CD4-positive, alpha-beta T cell (primary cell): ENCODE data around the gene MRPS18A. TPM values are rescaled to one million over a fixed set of nuclear protein-coding genes. Genes with fewer than 3 reads are reported as not detected.
A peak's percentile ranks its signal among the peaks of the same experiment; 100 is the strongest.

ENCODE experiments used
- ATAC-seq: fragments of 200-7000 bp; cut with Tn5 transposase; one replicate; pipeline ENCODE4 v1.10.0; 2022; ENCODE audit warnings: mild to moderate bottlenecking; ENCODE audit not compliant: poor library complexity
- CTCF ChIA-PET: fragments of 350-600 bp; sonication (Branson Sonifier 250); formaldehyde crosslinking; loops from one replicate; lab custom pipeline; 2021; ENCODE audit warnings: antibody characterized with exemption, inconsistent platforms; lab: Charles Lee
- POLR2A ChIA-PET: fragments of 350-600 bp; sonication (Branson Sonifier 250); formaldehyde crosslinking; loops from one replicate; lab custom pipeline; 2021; ENCODE audit warnings: antibody characterized with exemption, inconsistent platforms; lab: Charles Lee
- DNase-seq, 14 experiments: peaks; one replicate each; pipeline ENCODE4 v3.0.0-alpha.2; 2013 to 2020; ENCODE audit warnings: mixed read lengths in 2 of 14
- H3K27ac ChIP-seq, 2 donors: one replicate each; pipeline versions ENCODE4 v1.5.1 to v1.7.0; 2013; ENCODE audit warnings: low read length in 2 of 2, low read depth in 1 of 2, mild to moderate bottlenecking in 1 of 2
- H3K27me3 ChIP-seq, 2 experiments: 1 replicate in 1 of 2; 2 replicates in 1 of 2; pipeline versions ENCODE4 v1.6.1 to v1.7.0; 2013; ENCODE audit warnings: low read length in 2 of 2, control low read depth in 1 of 2, mild to moderate bottlenecking in 1 of 2, moderate library complexity in 1 of 2; ENCODE audit not compliant: insufficient read depth in 2 of 2, control insufficient read depth in 1 of 2
- H3K36me3 ChIP-seq: one replicate; pipeline ENCODE4 v1.6.1; 2013; ENCODE audit warnings: low read length, control low read depth; ENCODE audit not compliant: insufficient read depth
- H3K4me1 ChIP-seq: one replicate; pipeline ENCODE4 v1.6.1; 2013; ENCODE audit warnings: low read length, control low read depth; ENCODE audit not compliant: insufficient read depth
- H3K4me3 ChIP-seq: one replicate; pipeline ENCODE4 v1.5.1; 2013; ENCODE audit warnings: mild to moderate bottlenecking, low read length, moderate library complexity
- H3K9me3 ChIP-seq, 2 experiments: 1 replicate in 1 of 2; 2 replicates in 1 of 2; pipeline versions ENCODE4 v1.6.1 to v1.7.0; 2013; ENCODE audit warnings: low read length in 2 of 2, mild to moderate bottlenecking in 2 of 2, control low read depth in 1 of 2, moderate library complexity in 1 of 2; ENCODE audit not compliant: control insufficient read depth in 1 of 2, insufficient read depth in 1 of 2
- H3K27ac Mint-ChIP-seq: one replicate; pipeline ENCODE4 v1.8.0; 2020; ENCODE audit warnings: mixed read lengths
- H3K27me3 Mint-ChIP-seq: one replicate; pipeline ENCODE4 v1.8.0; 2021; ENCODE audit warnings: mixed read lengths
- H3K36me3 Mint-ChIP-seq: one replicate; pipeline ENCODE4 v1.8.0; 2021; ENCODE audit warnings: low read depth, mixed read lengths
- H3K4me1 Mint-ChIP-seq: one replicate; pipeline ENCODE4 v1.8.0; 2021; ENCODE audit warnings: low read depth, mixed read lengths
- H3K4me3 Mint-ChIP-seq: one replicate; pipeline ENCODE4 v1.8.0; 2020; ENCODE audit warnings: mild to moderate bottlenecking, mixed read lengths
- H3K9me3 Mint-ChIP-seq: one replicate; pipeline ENCODE4 v1.8.0; 2020; ENCODE audit warnings: mixed read lengths
- intact Hi-C, 2 experiments: fragments of 100-400 bp; cut with DNase I in 1 of 2; cut with micrococcal nuclease in 1 of 2; formaldehyde crosslinking; loops; one replicate each; pipeline versions ENCODE4 v1.15.1 to v1.9.0; 2023 to 2025; cut with DNase I, micrococcal nuclease
- total RNA-seq, 174 experiments: library from RNA in 2 of 174; stranded (reverse) in 2 of 174; gene quantifications; one replicate each; pipeline ENCODE4 v1.2.3 and lab custom pipeline; 2021 to 2026
- TF ChIP-seq, protein P1 (sequence below): fragments of 200-600 bp; IDR thresholded peaks from one replicate; pipeline ENCODE4 v1.8.0; 2022; ENCODE audit warnings: antibody characterized with exemption, mild to moderate bottlenecking

Gene MRPS18A
- total RNA-seq, 2 experiments from 2014 or later: 26.1 to 27.7 TPM

DNA sequence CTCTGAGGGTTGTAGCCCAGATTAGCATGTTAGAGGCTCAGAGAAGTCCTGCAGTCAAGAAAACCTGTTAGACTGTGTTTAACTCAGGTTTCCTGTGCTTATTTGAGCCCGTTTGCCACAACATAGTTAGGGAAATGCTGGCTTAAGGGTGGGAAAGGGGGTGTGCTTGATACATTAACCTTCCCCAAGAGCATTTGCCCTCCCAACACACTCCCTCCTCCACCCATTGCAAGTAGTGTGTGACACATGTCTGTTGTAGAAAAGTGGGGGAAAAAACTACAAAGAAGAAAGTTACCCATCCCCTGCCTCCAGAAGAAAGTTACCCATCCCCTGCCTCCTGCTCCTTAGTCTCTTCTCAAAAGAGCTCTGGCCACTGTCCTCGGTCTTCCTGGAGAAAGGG lies 36.8 kb upstream of the MRPS18A start:
- Histone ChIP-seq H3K9me3 (no peaks in the 10 kb centered on the region), H3K4me1 (peaks cover 28% of the 10 kb centered on the region), H3K27me3 (no peaks in the 10 kb centered on the region), H3K27ac (no peak overlapping the region), H3K4me3 (no peak overlapping the region), H3K36me3 (no peaks in the 10 kb centered on the region)
- H3K36me3 Mint-ChIP-seq: no peaks in the 10 kb centered on the region
- ChIA-PET POLR2A (interaction anchor here (0.9 to 1.3 kb wide), 5 partner anchors 45 to 542 kb away, joined by 3 to 15 read pairs (median 4); partner anchors contain the start of genes CUL9 and HSP90AB1), CTCF (interaction anchor here (0.8 to 1.6 kb wide), 3 partner anchors 45 to 372 kb away, joined by 3 to 8 read pairs (median 5); no protein-coding TSS in a partner anchor)
- no peaks in the 10 kb centered on the region for H3K27me3 Mint-ChIP-seq
- peak overlapping the region; percentile 85 for H3K27ac Mint-ChIP-seq
- DNase-seq (no peak), ATAC-seq (no peak)
- no peak overlapping the region for H3K4me3 Mint-ChIP-seq
- peaks cover 30% of the 10 kb centered on the region for H3K4me1 Mint-ChIP-seq
- TF ChIP-seq, protein P1, sequence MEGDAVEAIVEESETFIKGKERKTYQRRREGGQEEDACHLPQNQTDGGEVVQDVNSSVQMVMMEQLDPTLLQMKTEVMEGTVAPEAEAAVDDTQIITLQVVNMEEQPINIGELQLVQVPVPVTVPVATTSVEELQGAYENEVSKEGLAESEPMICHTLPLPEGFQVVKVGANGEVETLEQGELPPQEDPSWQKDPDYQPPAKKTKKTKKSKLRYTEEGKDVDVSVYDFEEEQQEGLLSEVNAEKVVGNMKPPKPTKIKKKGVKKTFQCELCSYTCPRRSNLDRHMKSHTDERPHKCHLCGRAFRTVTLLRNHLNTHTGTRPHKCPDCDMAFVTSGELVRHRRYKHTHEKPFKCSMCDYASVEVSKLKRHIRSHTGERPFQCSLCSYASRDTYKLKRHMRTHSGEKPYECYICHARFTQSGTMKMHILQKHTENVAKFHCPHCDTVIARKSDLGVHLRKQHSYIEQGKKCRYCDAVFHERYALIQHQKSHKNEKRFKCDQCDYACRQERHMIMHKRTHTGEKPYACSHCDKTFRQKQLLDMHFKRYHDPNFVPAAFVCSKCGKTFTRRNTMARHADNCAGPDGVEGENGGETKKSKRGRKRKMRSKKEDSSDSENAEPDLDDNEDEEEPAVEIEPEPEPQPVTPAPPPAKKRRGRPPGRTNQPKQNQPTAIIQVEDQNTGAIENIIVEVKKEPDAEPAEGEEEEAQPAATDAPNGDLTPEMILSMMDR: no peak
- intact Hi-C loops: loop anchor here (1.0 to 5.0 kb wide), 4 partner anchors 48 to 355 kb away; no protein-coding TSS in a partner anchor
- H3K9me3 Mint-ChIP-seq: no peaks in the 10 kb centered on the region

GRCh38 chr6:43723737-43724295 lies 36.2 kb upstream of the MRPS18A start:
- CTCF ChIA-PET: interaction anchor here (1.3 to 1.6 kb wide), 2 partner anchors 45 to 355 kb away, joined by 5 to 8 read pairs; no protein-coding TSS in a partner anchor
- DNase-seq (peak; percentile 43 to 85 (median 58)), ATAC-seq (peak; percentile 68)
- POLR2A ChIA-PET: interaction anchor here (1.0 kb wide), 1 partner anchor 45 kb away, joined by 4 read pairs; no protein-coding TSS in a partner anchor
- Histone ChIP-seq H3K4me1 (peaks cover 28% of the 10 kb centered on the region), H3K4me3 (no peak overlapping the region), H3K36me3 (no peaks in the 10 kb centered on the region), H3K27ac (no peak overlapping the region), H3K27me3 (no peaks in the 10 kb centered on the region), H3K9me3 (no peaks in the 10 kb centered on the region)
- TF ChIP-seq, protein P1: peak; percentile 72
- intact Hi-C loops: loop anchor here (1.0 to 5.0 kb wide), 4 partner anchors 49 to 355 kb away; no protein-coding TSS in a partner anchor
- no peaks in the 10 kb centered on the region for H3K9me3 Mint-ChIP-seq
- H3K27ac Mint-ChIP-seq: peak overlapping the region; percentile 85
- H3K36me3 Mint-ChIP-seq: no peaks in the 10 kb centered on the region
- H3K4me3 Mint-ChIP-seq: no peak overlapping the region
- H3K4me1 Mint-ChIP-seq: peaks cover 30% of the 10 kb centered on the region
- H3K27me3 Mint-ChIP-seq: no peaks in the 10 kb centered on the region

DNA sequence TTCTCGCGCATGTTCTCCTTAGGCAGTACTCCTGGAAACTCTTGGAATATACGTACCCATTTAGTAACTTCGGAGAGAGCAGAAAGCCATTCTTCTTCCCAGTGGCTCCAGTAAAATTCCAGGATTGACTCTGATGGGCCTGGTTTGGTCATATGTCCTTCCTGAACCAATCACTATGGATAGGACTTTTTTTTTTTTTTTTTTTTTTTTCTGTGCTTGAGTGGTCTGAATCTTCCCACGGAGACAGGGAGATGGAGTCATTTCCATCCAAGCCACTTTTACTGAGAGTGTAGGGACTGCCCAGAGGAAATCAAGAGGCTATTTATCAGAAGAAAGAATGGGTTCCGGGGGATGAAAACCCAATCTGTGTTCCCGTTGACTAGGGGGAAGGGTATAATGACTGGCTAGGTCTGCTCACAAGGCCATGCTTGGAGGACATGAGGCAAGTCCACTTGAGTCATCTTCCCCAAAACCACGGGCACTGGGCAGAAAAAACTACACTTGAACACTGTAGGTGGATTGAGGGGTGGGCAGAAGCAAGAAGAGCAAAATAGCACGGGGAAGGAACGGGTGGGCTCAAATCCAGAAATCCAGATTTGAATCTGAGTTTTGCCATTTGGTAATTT lies 35.4 kb upstream of the MRPS18A start:
- no peaks in the 10 kb centered on the region for H3K36me3 Mint-ChIP-seq
- H3K27me3 Mint-ChIP-seq: no peaks in the 10 kb centered on the region
- peaks cover 30% of the 10 kb centered on the region for H3K4me1 Mint-ChIP-seq
- Histone ChIP-seq H3K36me3 (no peaks in the 10 kb centered on the region), H3K27ac (no peak overlapping the region), H3K9me3 (no peaks in the 10 kb centered on the region), H3K27me3 (no peaks in the 10 kb centered on the region), H3K4me1 (peaks cover 28% of the 10 kb centered on the region), H3K4me3 (no peak overlapping the region)
- no peak overlapping the region for H3K4me3 Mint-ChIP-seq
- CTCF ChIA-PET: interaction anchor here (1.1 kb wide), 1 partner anchor 47 kb away, joined by 3 read pairs; the partner anchor contains the start of gene VEGFA
- intact Hi-C loops: loop anchor here (1.0 to 5.0 kb wide), 3 partner anchors 114 to 356 kb away; no protein-coding TSS in a partner anchor
- DNase-seq (peak in 2 of 14 experiments; percentile 32 to 51), ATAC-seq (no peak)
- TF ChIP-seq, protein P1: no peak
- no peak overlapping the region for H3K27ac Mint-ChIP-seq
- POLR2A ChIA-PET: no interaction called here
- H3K9me3 Mint-ChIP-seq: no peaks in the 10 kb centered on the region
